Liver (tissue), 9 donors: ENCODE measurements around the gene PLA2G12A. TPM values are rescaled to one million over a fixed set of nuclear protein-coding genes. Genes with fewer than 3 reads are reported as not detected.

Experiments
- DNase-seq: peaks from one replicate; pipeline ENCODE4 v3.0.0-alpha.2; 2017; ENCODE audit warnings: low spot score
- H3K27ac ChIP-seq, 2 donors: one replicate each; pipeline ENCODE4 v1.7.0; 2013; ENCODE audit warnings: inconsistent platforms in 2 of 2, low read length in 2 of 2, control low read depth in 1 of 2, low read depth in 1 of 2, mild to moderate bottlenecking in 1 of 2
- H3K27me3 ChIP-seq, 4 donors: one replicate each; pipeline versions ENCODE4 v1.6.1 to v1.7.0; 2013; ENCODE audit warnings: low read length in 3 of 4, inconsistent platforms in 1 of 4, mild to moderate bottlenecking in 1 of 4, moderate library complexity in 1 of 4; ENCODE audit not compliant: control insufficient read depth in 4 of 4, insufficient read depth in 4 of 4
- H3K36me3 ChIP-seq, 4 donors: one replicate each; pipeline versions ENCODE4 v1.6.1 to v1.7.0; 2013; ENCODE audit warnings: low read length in 3 of 4, mild to moderate bottlenecking in 3 of 4, low read depth in 1 of 4, moderate library complexity in 1 of 4; ENCODE audit not compliant: control insufficient read depth in 4 of 4, insufficient read depth in 3 of 4
- H3K4me1 ChIP-seq, 4 donors: one replicate each; pipeline versions ENCODE4 v1.6.1 to v1.7.0; 2013; ENCODE audit warnings: low read length in 3 of 4, mild to moderate bottlenecking in 3 of 4, moderate library complexity in 1 of 4; ENCODE audit not compliant: control insufficient read depth in 4 of 4, insufficient read depth in 4 of 4
- H3K4me3 ChIP-seq, 3 donors: one replicate each; pipeline versions ENCODE4 v1.6.1 to v1.7.0; 2013; ENCODE audit warnings: low read length in 3 of 3, control low read depth in 1 of 3, low read depth in 1 of 3, mild to moderate bottlenecking in 1 of 3
- H3K9ac ChIP-seq, 2 donors: one replicate each; pipeline ENCODE4 v1.7.0; 2013; ENCODE audit warnings: low read length in 2 of 2, mild to moderate bottlenecking in 2 of 2, moderate library complexity in 2 of 2, control low read depth in 1 of 2, low read depth in 1 of 2
- H3K9me3 ChIP-seq, 4 donors: one replicate each; pipeline versions ENCODE4 v1.6.1 to v1.7.0; 2013; ENCODE audit warnings: low read length in 3 of 4; ENCODE audit not compliant: control insufficient read depth in 4 of 4
- CTCF ChIP-seq: fragments of 150-350 bp; IDR thresholded peaks from 2 replicates; pipeline ENCODE4 v1.5.1; 2017; ENCODE audit warnings: improper control_type of control experiment, low read depth, low read length; ENCODE audit not compliant: missing input control
- EGR1 ChIP-seq, 2 donors: IDR thresholded peaks; 2 replicates each; pipeline ENCODE4 v1.6.1; 2016 to 2018; ENCODE audit warnings: antibody characterized with exemption in 2 of 2, low read depth in 2 of 2
- FOXA1 ChIP-seq: IDR thresholded peaks from 2 replicates; pipeline ENCODE4 v1.6.1; 2016; ENCODE audit warnings: antibody characterized with exemption
- FOXA2 ChIP-seq: IDR thresholded peaks from 2 replicates; pipeline ENCODE4 v1.6.1; 2016; ENCODE audit warnings: antibody characterized with exemption
- GABPA ChIP-seq, 2 donors: IDR thresholded peaks in 1 of 2; conservative IDR thresholded peaks in 1 of 2; 2 replicates each; pipeline ENCODE4 v1.6.1; 2016; ENCODE audit warnings: antibody characterized with exemption in 2 of 2, mild to moderate bottlenecking in 1 of 2, moderate library complexity in 1 of 2
- HNF4A ChIP-seq, 2 donors: conservative IDR thresholded peaks; 2 replicates each; pipeline ENCODE4 v1.6.1; 2016; ENCODE audit warnings: antibody characterized with exemption in 2 of 2, mild to moderate bottlenecking in 2 of 2
- HNF4G ChIP-seq: IDR thresholded peaks from 2 replicates; pipeline ENCODE4 v1.6.1; 2016; ENCODE audit warnings: antibody characterized with exemption
- JUND ChIP-seq, 2 donors: IDR thresholded peaks; 2 replicates each; pipeline ENCODE4 v1.6.1; 2016; ENCODE audit warnings: antibody characterized with exemption in 2 of 2
- MAX ChIP-seq: IDR thresholded peaks from 2 replicates; pipeline ENCODE4 v1.6.1; 2016; ENCODE audit warnings: antibody characterized with exemption
- NR2F2 ChIP-seq: IDR thresholded peaks from 2 replicates; pipeline ENCODE4 v1.6.1; 2016; ENCODE audit warnings: antibody characterized with exemption
- RAD21 ChIP-seq, 2 donors: IDR thresholded peaks; 2 replicates each; pipeline ENCODE4 v1.6.1; 2016; ENCODE audit warnings: antibody characterized with exemption in 2 of 2, mild to moderate bottlenecking in 2 of 2
- REST ChIP-seq: IDR thresholded peaks from 2 replicates; pipeline ENCODE4 v1.6.1; 2016; ENCODE audit warnings: antibody characterized with exemption, mild to moderate bottlenecking
- RXRA ChIP-seq, 2 donors: IDR thresholded peaks; 2 replicates each; pipeline ENCODE4 v1.6.1; 2017 to 2018; ENCODE audit warnings: antibody characterized with exemption in 2 of 2, mild to moderate bottlenecking in 1 of 2
- SP1 ChIP-seq: IDR thresholded peaks from 2 replicates; pipeline ENCODE4 v1.6.1; 2018; ENCODE audit warnings: antibody characterized with exemption, mild to moderate bottlenecking
- TAF1 ChIP-seq: conservative IDR thresholded peaks from 2 replicates; pipeline ENCODE4 v1.6.1; 2016; ENCODE audit warnings: antibody characterized with exemption, mild to moderate bottlenecking
- YY1 ChIP-seq: IDR thresholded peaks from 2 replicates; pipeline ENCODE4 v1.6.1; 2016; ENCODE audit warnings: antibody characterized with exemption, mild to moderate bottlenecking
- ZBTB33 ChIP-seq: IDR thresholded peaks from 2 replicates; pipeline ENCODE4 v1.6.1; 2016; ENCODE audit warnings: antibody characterized with exemption
- WGBS: extraction: QIAGEN DNeasy Blood & Tissue Kit; methylation state at CpG from one replicate; pipeline ENCODE4 v1.1.7; 2013; 5-methylcytosine and 5-hydroxymethylcytosine counted together
- polyA plus RNA-seq, 2 donors: library from polyadenylated mRNA; stranded (reverse) in 1 of 2; unstranded in 1 of 2; fragments of 200-250 nt in 1 of 2; fragments of >200 nt in 1 of 2; fragmentation: Nextera tagmentation in 1 of 2; extraction: Ambion mirVana in 1 of 2; gene quantifications; one replicate each; pipeline versions ENCODE4 v1.2.1 to v1.2.3, GENCODE V29; 2013 to 2015
- total RNA-seq, 2 donors: library from RNA; depleted of rRNA; stranded (reverse); fragments of >200 nt; gene quantifications; one replicate each; pipeline ENCODE4 v1.2.3, GENCODE V29; 2014
- donor health status: healthy.
- donor health status: healthy.
- donor health status: healthy.
- donor health status: healthy.
- donor health status: healthy.

PLA2G12A gene
- total and polyA plus RNA-seq, 4 donors = 11.3 to 57.7 (median 29.4) TPM

GRCh38 chr4:109703664-109704361 is 26.1 kb downstream of the PLA2G12A start:
- Histone ChIP-seq H3K27ac (peak overlapping the region; percentile 71 to 85), H3K36me3 (peaks cover 2 to 7% (median 5%) of the 10 kb centered on the region in 4 donors), H3K27me3 (no peaks in the 10 kb centered on the region), H3K4me3 (peak overlapping the region; percentile 15 to 90 (median 80)), H3K9me3 (no peaks in the 10 kb centered on the region), H3K4me1 (peaks cover 5 to 24% (median 15%) of the 10 kb centered on the region in 4 donors), H3K9ac (peak overlapping the region in 1 of 2 donors; percentile 67)
- no peak for DNase-seq
- TF ChIP-seq MAX = no peak
- TF ChIP-seq CTCF = no peak
- no peak for TF ChIP-seq REST
- no peak for TF ChIP-seq EGR1 (IDR thresholded peaks at IDR 0.05; ENCODE audit: low read depth in 2 of 2)
- TF ChIP-seq SP1 = peak; percentile 3
- no peak for TF ChIP-seq GABPA (IDR thresholded peaks at IDR 0.05 in 1 of 2, conservative IDR thresholded peaks at IDR 0.05 in 1 of 2)
- no peak for TF ChIP-seq RXRA (IDR thresholded peaks at IDR 0.05)
- peak in 1 of 2 donors; percentile 0 for TF ChIP-seq RAD21 (IDR thresholded peaks at IDR 0.05)
- TF ChIP-seq TAF1 = no peak
- WGBS = 14% methylated on average over 11 of the region's 11 CpGs

GRCh38 chr4:109702950-109703663 is 26.8 kb downstream of the PLA2G12A start, which contains the start of gene CASP6:
CASP6 (minus strand) TSS chr4:109703445; CDS start chr4:109703395, 50 bp downstream.
- under 1% methylated on average over 72 of the region's 72 CpGs for WGBS
- H3K4me3 ChIP-seq = peak within 1 kb of the TSS; percentile 78 to 90 (median 80)
- peak; percentile 86 for DNase-seq
- peak within 1 kb of the TSS in 1 of 2 donors; percentile 73 for H3K9ac ChIP-seq
- peak within 1 kb of the TSS; percentile 71 to 85 for H3K27ac ChIP-seq
- H3K27me3 ChIP-seq = no peaks in the 10 kb centered on the region
- H3K4me1 ChIP-seq = peaks cover 5 to 24% (median 15%) of the 10 kb centered on the region in 4 donors
- peaks cover 0 to 5% (median under 1%) of the 10 kb centered on the region in 4 donors for H3K36me3 ChIP-seq
- no peaks in the 10 kb centered on the region for H3K9me3 ChIP-seq
- TF ChIP-seq MAX (no peak), YY1 (peak; percentile 18), FOXA2 (no peak), HNF4G (no peak), REST (peak; percentile 27), EGR1 (IDR thresholded peaks at IDR 0.05; ENCODE audit: low read depth in 2 of 2) (no peak), RXRA (IDR thresholded peaks at IDR 0.05) (peak in 1 of 2 donors; percentile 16), JUND (IDR thresholded peaks at IDR 0.05) (no peak), ZBTB33 (no peak), NR2F2 (no peak), SP1 (peak; percentile 11), FOXA1 (no peak), HNF4A (conservative IDR thresholded peaks at IDR 0.05) (peak in 1 of 2 donors; percentile 26), GABPA (IDR thresholded peaks at IDR 0.05 in 1 of 2, conservative IDR thresholded peaks at IDR 0.05 in 1 of 2) (no peak)
